ENCODE data around the gene MYH6. TPM values are rescaled to one million over a fixed set of nuclear protein-coding genes. Genes with fewer than 3 reads are reported as not detected.

MYH6 gene
- total RNA-seq, 1 experiment from 2014 or later, result 0.07 TPM

GRCh38 chr14:23444314-23444713, 36.2 kb upstream of the MYH6 start:
- Histone ChIP-seq H3K27me3 (ENCODE audit: insufficient read depth, low read length) (no peaks in the 10 kb centered on the region; the same call in 1 of the 2 replicates), H2AK5ac (ENCODE audit: insufficient read length, low read length) (no peak overlapping the region), H2BK12ac (ENCODE audit: insufficient read length, low read depth, low read length) (no peak overlapping the region), H4K5ac (ENCODE audit: insufficient read length, low read depth, low read length) (no peak overlapping the region), H4K8ac (replicated peaks; ENCODE audit: insufficient read length, low read depth, low read length) (no peak overlapping the region), H3K4me1 (ENCODE audit: insufficient read depth, low read length) (no peaks in the 10 kb centered on the region), H3K9ac (ENCODE audit: extremely low read depth, insufficient read length, low read length) (no peak overlapping the region), H3K4me2 (ENCODE audit: insufficient read depth, insufficient read length, low read length) (no peak overlapping the region), H3K23me2 (ENCODE audit: insufficient read length, low read depth, low read length, poor library complexity, severe bottlenecking) (no peaks in the 10 kb centered on the region), H3K9me3 (ENCODE audit: control insufficient read depth, low read depth, low read length) (no peaks in the 10 kb centered on the region), H3K14ac (ENCODE audit: insufficient read depth, low read length) (no peak overlapping the region), H3K23ac (ENCODE audit: insufficient read length, low read depth, low read length) (no peak overlapping the region), H4K20me1 (ENCODE audit: control insufficient read depth, insufficient read depth, insufficient read length) (no peaks in the 10 kb centered on the region), H3K56ac (ENCODE audit: insufficient read length, low read depth, low read length) (no peak overlapping the region), H2BK15ac (ENCODE audit: low read depth, low read length) (no peak overlapping the region), H3K79me2 (ENCODE audit: insufficient read depth, low read length) (no peaks in the 10 kb centered on the region), H4K91ac (ENCODE audit: insufficient read length, low read depth, low read length) (no peak overlapping the region), H3K18ac (ENCODE audit: insufficient read length, low read depth, low read length) (no peak overlapping the region), H2BK20ac (ENCODE audit: low read depth, low read length, poor library complexity, severe bottlenecking) (no peak overlapping the region), H3K4ac (ENCODE audit: low read depth, low read length) (no peak overlapping the region), H3T11ph (ENCODE audit: low read length) (no peak overlapping the region), H3K79me1 (ENCODE audit: insufficient read depth, low read depth, low read length, poor library complexity, severe bottlenecking) (no peaks in the 10 kb centered on the region), H2BK5ac (ENCODE audit: insufficient read length, low read length) (no peak overlapping the region), H2BK120ac (ENCODE audit: low read depth, low read length, poor library complexity, severe bottlenecking) (no peak overlapping the region), H2AFZ (ENCODE audit: low read length) (no peak overlapping the region), H3K27ac (ENCODE audit: insufficient read length, low read depth, low read length) (no peak overlapping the region)
- WGBS (ENCODE audit: extremely low coverage, insufficient read length, low lambda C conversion rate), result no CpG with 5 or more reads among the region's 1 CpG
- no peak for DNase-seq
- no peak overlapping the region for H3K4me3 Mint-ChIP-seq
- no peak overlapping the region for H3K27ac Mint-ChIP-seq
- TF ChIP-seq CTCF (conservative IDR thresholded peaks at IDR 0.05), result no peak
- no peaks in the 10 kb centered on the region for H3K36me3 Mint-ChIP-seq (ENCODE audit: insufficient read depth in 1 of 3, low read depth in 3 of 3)
- no peaks in the 10 kb centered on the region; a peak in 1 of 5 replicates for H3K9me3 Mint-ChIP-seq
- H3K27me3 Mint-ChIP-seq (ENCODE audit: low read depth), result peaks cover 38% of the 10 kb centered on the region
- peaks cover 30 to 31% of the 10 kb centered on the region in 2 experiments for H3K4me1 Mint-ChIP-seq
